ENCODE measurements around the gene LETM1. TPM values are rescaled to one million over a fixed set of nuclear protein-coding genes. Genes with fewer than 3 reads are reported as not detected.

LETM1 gene
- total and polyA plus RNA-seq, 2 of the 13 experiments (the other 11 are each of a cell fraction or from before 2014, with no cell fraction given), result 9.7 to 41.6 TPM

DNA sequence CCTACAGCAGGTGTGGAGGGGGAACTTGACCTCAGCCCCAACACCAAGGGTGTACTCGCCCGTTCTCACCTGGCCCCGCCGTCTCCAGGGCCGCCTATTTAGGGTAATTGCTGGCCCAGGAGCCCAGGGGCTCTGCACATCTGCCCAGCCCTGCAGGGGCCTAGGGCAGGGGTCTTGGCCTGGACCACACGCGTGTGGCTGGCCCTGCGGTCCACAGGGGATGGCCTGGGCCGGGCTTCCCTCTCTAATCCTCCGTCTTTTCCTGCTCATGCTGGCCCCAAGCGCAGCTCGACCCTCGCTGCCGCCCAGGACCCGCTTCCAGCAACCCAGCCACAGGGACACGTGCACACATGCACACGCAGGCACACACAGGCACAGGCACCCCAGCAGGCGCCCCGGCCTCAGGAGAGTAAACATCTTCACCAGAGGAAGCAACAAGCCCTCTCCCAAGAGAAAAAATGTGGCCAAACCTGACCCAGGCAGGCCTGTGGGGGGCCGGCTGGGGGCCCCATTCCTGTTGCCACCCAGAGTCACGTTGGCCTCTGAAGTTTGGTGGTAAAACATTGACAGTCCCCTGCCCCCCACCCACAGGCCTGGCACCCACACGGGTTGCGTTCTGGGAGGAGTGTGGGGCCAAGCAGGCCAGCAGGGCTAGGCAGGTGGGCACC is 87.5 kb downstream of the LETM1 start (continued):
- TF ChIP-seq NFKB2 (CRISPR knock-in tag; IDR thresholded peaks at IDR 0.05; ENCODE audit: borderline replicate concordance) (0 out of 2 replicates have a peak, but pooled peaks have one; percentile 18), ZNF296 (CRISPR knock-in tag; conservative IDR thresholded peaks at IDR 0.05) (0 out of 2 replicates have a peak, but pooled peaks have one; percentile 21), ZNF615 (CRISPR knock-in tag; IDR thresholded peaks at IDR 0.05; ENCODE audit: borderline replicate concordance) (0 out of 2 replicates have a peak, but pooled peaks have one; percentile 14), SP1 (IDR thresholded peaks at IDR 0.05) (no peak), SP1 (CRISPR knock-in tag; IDR thresholded peaks at IDR 0.05) (no peak), ZNF235 (CRISPR knock-in tag; IDR thresholded peaks at IDR 0.05; ENCODE audit: borderline replicate concordance) (no peak), EP300 (IDR thresholded peaks at IDR 0.05; ENCODE audit: low read depth in 2 of 2, low read length in 2 of 2) (0 out of 4 replicates have a peak, but pooled peaks of 1 of the 2 experiments have one; percentile 47), EP300 (CRISPR knock-in tag; IDR thresholded peaks at IDR 0.05; ENCODE audit: borderline replicate concordance) (no peak; the same call in 1 of the 2 replicates), REL (CRISPR knock-in tag; conservative IDR thresholded peaks at IDR 0.05) (no peak), ZSCAN30 (CRISPR knock-in tag; IDR thresholded peaks at IDR 0.05) (no peak), MAZ (IDR thresholded peaks at IDR 0.05; ENCODE audit: borderline replicate concordance, low read depth, low read length) (no peak), MAZ (CRISPR knock-in tag; IDR thresholded peaks at IDR 0.05; ENCODE audit: low read depth) (peak; percentile 46; the same call in 1 of the 2 replicates), RARA (CRISPR knock-in tag; IDR thresholded peaks at IDR 0.05) (peak; percentile 52; the same call in 1 of the 2 replicates)
- TF ChIP-seq, protein P1, sequence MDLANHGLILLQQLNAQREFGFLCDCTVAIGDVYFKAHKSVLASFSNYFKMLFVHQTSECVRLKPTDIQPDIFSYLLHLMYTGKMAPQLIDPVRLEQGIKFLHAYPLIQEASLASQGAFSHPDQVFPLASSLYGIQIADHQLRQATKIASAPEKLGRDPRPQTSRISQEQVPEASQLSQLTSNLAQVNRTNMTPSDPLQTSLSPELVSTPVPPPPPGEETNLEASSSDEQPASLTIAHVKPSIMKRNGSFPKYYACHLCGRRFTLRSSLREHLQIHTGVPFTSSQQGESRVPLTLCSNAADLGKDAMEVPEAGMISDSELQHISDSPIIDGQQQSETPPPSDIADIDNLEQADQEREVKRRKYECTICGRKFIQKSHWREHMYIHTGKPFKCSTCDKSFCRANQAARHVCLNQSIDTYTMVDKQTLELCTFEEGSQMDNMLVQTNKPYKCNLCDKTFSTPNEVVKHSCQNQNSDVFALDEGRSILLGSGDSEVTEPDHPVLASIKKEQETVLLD (CRISPR knock-in tag; IDR thresholded peaks at IDR 0.05; ENCODE audit: low read depth), result no peak
- TF ChIP-seq, protein P2, sequence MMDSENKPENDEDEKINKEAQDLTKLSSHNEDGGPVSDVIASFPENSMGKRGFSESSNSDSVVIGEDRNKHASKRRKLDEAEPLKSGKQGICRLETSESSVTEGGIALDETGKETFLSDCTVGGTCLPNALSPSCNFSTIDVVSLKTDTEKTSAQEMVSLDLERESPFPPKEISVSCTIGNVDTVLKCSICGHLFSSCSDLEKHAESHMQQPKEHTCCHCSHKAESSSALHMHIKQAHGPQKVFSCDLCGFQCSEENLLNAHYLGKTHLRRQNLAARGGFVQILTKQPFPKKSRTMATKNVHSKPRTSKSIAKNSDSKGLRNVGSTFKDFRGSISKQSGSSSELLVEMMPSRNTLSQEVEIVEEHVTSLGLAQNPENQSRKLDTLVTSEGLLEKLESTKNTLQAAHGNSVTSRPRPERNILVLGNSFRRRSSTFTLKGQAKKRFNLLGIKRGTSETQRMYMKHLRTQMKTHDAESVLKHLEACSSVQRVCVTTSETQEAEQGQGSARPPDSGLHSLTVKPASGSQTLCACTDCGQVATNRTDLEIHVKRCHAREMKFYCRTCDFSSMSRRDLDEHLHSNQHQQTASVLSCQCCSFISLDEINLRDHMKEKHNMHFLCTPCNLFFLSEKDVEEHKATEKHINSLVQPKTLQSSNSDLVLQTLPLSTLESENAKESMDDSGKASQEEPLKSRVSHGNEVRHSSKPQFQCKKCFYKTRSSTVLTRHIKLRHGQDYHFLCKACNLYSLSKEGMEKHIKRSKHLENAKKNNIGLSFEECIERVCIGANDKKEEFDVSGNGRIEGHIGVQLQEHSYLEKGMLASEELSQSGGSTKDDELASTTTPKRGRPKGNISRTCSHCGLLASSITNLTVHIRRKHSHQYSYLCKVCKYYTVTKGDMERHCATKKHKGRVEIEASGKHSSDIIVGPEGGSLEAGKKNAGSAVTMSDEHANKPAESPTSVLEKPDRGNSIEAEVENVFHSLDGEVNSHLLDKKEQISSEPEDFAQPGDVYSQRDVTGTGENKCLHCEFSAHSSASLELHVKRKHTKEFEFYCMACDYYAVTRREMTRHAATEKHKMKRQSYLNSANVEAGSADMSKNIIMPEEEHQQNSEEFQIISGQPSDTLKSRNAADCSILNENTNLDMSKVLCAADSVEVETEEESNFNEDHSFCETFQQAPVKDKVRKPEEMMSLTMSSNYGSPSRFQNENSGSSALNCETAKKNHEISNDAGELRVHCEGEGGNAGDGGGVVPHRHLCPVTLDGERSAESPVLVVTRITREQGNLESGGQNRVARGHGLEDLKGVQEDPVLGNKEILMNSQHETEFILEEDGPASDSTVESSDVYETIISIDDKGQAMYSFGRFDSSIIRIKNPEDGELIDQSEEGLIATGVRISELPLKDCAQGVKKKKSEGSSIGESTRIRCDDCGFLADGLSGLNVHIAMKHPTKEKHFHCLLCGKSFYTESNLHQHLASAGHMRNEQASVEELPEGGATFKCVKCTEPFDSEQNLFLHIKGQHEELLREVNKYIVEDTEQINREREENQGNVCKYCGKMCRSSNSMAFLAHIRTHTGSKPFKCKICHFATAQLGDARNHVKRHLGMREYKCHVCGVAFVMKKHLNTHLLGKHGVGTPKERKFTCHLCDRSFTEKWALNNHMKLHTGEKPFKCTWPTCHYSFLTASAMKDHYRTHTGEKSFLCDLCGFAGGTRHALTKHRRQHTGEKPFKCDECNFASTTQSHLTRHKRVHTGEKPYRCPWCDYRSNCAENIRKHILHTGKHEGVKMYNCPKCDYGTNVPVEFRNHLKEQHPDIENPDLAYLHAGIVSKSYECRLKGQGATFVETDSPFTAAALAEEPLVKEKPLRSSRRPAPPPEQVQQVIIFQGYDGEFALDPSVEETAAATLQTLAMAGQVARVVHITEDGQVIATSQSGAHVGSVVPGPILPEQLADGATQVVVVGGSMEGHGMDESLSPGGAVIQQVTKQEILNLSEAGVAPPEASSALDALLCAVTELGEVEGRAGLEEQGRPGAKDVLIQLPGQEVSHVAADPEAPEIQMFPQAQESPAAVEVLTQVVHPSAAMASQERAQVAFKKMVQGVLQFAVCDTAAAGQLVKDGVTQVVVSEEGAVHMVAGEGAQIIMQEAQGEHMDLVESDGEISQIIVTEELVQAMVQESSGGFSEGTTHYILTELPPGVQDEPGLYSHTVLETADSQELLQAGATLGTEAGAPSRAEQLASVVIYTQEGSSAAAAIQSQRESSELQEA (CRISPR knock-in tag; IDR thresholded peaks at IDR 0.05; ENCODE audit: not compliant biosample characterization), result peak; percentile 37
